Measurements from ENCODE around the gene PLCZ1. TPM values are rescaled to one million over a fixed set of nuclear protein-coding genes. Genes with fewer than 3 reads are reported as not detected.

Gene PLCZ1
- total and polyA plus RNA-seq, 11 donors = 0.42 to 0.61 TPM; not detected in 9

DNA sequence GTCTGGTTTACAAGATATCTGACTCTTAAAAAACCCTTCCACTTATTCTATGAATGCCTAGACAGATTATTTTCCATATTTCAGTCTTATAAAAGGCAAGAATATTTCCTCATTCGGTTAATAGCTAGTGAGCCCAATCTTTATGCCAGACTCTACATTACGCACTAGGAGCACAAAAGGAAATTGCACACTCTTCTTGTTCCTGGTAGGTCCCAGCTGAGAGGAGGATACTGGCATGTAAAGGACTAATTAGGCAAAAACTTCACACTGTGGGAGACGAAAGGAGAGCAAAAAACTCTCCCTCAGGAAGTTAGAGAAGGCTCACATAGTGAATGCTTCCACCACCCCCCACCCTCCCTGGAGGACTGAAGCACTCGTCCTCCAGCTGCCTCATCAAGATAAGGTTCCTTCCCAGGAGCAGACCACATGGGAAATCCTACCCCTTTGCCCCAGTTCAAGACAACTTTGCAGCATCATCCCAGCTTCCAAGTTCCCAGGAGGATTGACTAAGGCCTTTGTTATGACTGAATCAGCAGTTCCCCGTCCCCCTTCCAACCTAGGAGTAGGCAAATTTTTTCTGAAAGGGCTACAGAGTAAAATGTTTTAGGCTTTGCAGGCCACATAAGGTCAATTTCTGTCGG lies 14.6 kb upstream of the PLCZ1 start:
- Histone ChIP-seq H3K27ac (peak overlapping the region; percentile 37 to 95 (median 78)), H3K36me3 (no peaks in the 10 kb centered on the region), H3K4me1 (peaks cover 3 to 57% (median 21%) of the 10 kb centered on the region in 12 donors), H3K27me3 (no peaks in the 10 kb centered on the region), H3K4me3 (no peak overlapping the region), H3K9me3 (no peaks in the 10 kb centered on the region)
- ATAC-seq (peak in 3 of 4 donors; percentile 34 to 69 (median 43)), DNase-seq (peak in 4 of 5 donors; percentile 44 to 68 (median 51))
- intact Hi-C loops (cut with DNase I) = loop anchor here in 4 of 10 donors (5.0 to 10.0 kb wide), 5 partner anchors 282 to 435 kb away; no protein-coding TSS in a partner anchor
- WGBS, 4 donors = 28 to 49% (median 29%) methylated on average over 6 of the region's 6 CpGs
- no peak for TF ChIP-seq POLR2A (IDR thresholded peaks at IDR 0.05)
- TF ChIP-seq, protein P1, sequence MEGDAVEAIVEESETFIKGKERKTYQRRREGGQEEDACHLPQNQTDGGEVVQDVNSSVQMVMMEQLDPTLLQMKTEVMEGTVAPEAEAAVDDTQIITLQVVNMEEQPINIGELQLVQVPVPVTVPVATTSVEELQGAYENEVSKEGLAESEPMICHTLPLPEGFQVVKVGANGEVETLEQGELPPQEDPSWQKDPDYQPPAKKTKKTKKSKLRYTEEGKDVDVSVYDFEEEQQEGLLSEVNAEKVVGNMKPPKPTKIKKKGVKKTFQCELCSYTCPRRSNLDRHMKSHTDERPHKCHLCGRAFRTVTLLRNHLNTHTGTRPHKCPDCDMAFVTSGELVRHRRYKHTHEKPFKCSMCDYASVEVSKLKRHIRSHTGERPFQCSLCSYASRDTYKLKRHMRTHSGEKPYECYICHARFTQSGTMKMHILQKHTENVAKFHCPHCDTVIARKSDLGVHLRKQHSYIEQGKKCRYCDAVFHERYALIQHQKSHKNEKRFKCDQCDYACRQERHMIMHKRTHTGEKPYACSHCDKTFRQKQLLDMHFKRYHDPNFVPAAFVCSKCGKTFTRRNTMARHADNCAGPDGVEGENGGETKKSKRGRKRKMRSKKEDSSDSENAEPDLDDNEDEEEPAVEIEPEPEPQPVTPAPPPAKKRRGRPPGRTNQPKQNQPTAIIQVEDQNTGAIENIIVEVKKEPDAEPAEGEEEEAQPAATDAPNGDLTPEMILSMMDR (IDR thresholded peaks at IDR 0.05) = no peak

DNA sequence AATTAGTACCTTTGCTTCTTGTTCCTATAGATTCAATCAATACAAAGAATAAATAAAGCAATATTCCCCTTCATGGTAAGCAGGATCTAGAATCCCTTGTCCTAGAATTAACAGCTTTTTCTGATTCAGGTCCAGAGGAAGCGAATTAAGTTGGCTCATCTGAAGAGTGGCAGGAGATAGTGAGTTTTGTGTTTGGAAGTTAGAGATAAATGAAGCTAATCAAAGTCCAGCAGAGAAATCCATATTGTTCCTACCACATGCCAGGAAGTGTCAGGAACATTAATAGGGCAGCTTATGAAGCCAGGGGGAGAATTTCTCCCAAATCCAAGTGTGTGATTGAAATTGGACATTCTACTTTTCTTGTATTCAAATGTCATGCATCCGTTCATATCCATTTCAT lies 14.1 kb upstream of the PLCZ1 start:
- intact Hi-C loops (cut with DNase I) = loop anchor here in 4 of 10 donors (5.0 to 10.0 kb wide), 5 partner anchors 283 to 435 kb away; no protein-coding TSS in a partner anchor
- no peak overlapping the region for H3K4me3 ChIP-seq
- no peak for DNase-seq
- no peak for TF ChIP-seq POLR2A (IDR thresholded peaks at IDR 0.05)
- TF ChIP-seq, protein P1 (IDR thresholded peaks at IDR 0.05) = no peak
- WGBS, 4 donors = 32 to 45% (median 39%) methylated on average over 2 of the region's 2 CpGs
- peak overlapping the region in 10 of 12 donors; percentile 0 to 95 (median 80) for H3K27ac ChIP-seq
- H3K27me3 ChIP-seq = no peaks in the 10 kb centered on the region
- no peaks in the 10 kb centered on the region for H3K9me3 ChIP-seq
- ATAC-seq = no peak
- peaks cover 3 to 60% (median 21%) of the 10 kb centered on the region in 12 donors for H3K4me1 ChIP-seq
- no peaks in the 10 kb centered on the region for H3K36me3 ChIP-seq

DNA sequence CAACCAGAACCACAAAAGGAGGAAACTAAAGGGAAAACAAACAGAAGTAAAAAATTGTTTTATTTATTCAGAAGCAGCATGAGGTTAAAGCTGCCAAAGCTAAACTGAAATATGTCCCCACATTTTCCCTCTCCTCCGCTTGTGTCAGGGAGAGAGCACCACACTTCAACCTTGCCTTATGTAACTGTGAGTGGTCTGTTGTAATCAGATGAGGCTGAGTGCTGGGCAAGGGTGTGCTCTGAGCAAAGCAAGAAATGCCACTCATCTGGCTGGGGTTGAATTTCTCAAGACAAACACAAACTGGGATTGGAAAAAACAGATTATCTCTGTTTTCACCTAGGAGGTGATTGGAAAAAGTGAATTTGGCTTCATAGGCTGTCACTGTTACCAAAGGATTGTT lies 12.3 kb upstream of the PLCZ1 start:
- Histone ChIP-seq H3K4me1 (peaks cover 3 to 60% (median 21%) of the 10 kb centered on the region in 12 donors), H3K4me3 (no peak overlapping the region), H3K9me3 (no peaks in the 10 kb centered on the region), H3K36me3 (no peaks in the 10 kb centered on the region), H3K27me3 (no peaks in the 10 kb centered on the region), H3K27ac (peak overlapping the region in 6 of 12 donors; percentile 14 to 59 (median 48))
- intact Hi-C loops (cut with DNase I) = loop anchor here in 4 of 10 donors (5.0 to 10.0 kb wide), 5 partner anchors 285 to 437 kb away; no protein-coding TSS in a partner anchor
- no peak for DNase-seq
- TF ChIP-seq, protein P1 (IDR thresholded peaks at IDR 0.05) = no peak
- TF ChIP-seq POLR2A (IDR thresholded peaks at IDR 0.05) = no peak
- WGBS, 4 donors = 42 to 74% (median 63%) methylated on average over 1 of the region's 1 CpG
- ATAC-seq = peak in 2 of 4 donors; percentile 37 to 66

DNA sequence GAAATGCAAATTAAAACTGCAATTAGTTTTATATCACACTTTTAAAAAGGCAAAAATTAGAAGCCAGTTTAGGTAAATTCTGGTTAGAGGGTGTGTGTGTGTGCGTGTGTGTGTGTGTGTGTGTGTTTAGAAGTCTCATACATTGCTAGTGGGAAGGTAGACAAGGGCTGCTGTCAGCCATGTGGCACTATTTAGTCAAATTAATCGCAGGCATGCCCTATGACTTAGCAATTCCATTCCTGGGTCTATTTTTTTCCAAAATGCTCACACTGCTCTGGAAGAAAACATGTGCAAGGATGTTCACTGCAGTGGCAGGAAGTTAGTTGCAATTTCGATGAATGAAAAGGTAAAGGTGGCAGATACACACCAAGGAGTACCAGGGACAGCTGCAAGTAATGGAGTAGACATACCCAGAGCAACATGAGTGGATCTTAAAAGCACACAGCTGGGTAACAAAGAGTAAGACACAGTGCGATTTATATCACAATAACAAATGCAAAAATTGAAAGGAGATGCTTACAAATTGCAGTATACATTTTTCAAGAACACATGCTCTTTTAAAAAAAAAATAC lies 11.7 kb upstream of the PLCZ1 start:
- Histone ChIP-seq H3K4me3 (no peak overlapping the region), H3K9me3 (no peaks in the 10 kb centered on the region), H3K27me3 (no peaks in the 10 kb centered on the region), H3K4me1 (peaks cover 3 to 56% (median 21%) of the 10 kb centered on the region in 12 donors), H3K36me3 (no peaks in the 10 kb centered on the region), H3K27ac (peak overlapping the region in 5 of 12 donors; percentile 15 to 59 (median 48))
- ATAC-seq = no peak
- no peak for TF ChIP-seq POLR2A (IDR thresholded peaks at IDR 0.05)
- TF ChIP-seq, protein P1 (IDR thresholded peaks at IDR 0.05) = no peak
- intact Hi-C loops (cut with DNase I) = no loop called here
- no peak for DNase-seq
- 75 to 84% (median 77%) methylated on average over 4 of the region's 4 CpGs for WGBS, 4 donors
